Thyroid gland (tissue), 4 donors: ENCODE results near the gene XBP1.

Experiments
- POLR2A ChIP-seq, 2 donors: fragments of 450-650 bp; IDR thresholded peaks; one replicate each; pipeline ENCODE4 v1.6.1; 2017; ENCODE audit warnings: antibody characterized with exemption in 2 of 2, mild to moderate bottlenecking in 2 of 2, moderate library complexity in 1 of 2
- TF ChIP-seq, protein P1 (sequence below), 6 experiments: fragments of 200-600 bp in 3 of 6; fragments of 450-650 bp in 3 of 6; sonication (generic) in 3 of 6; IDR thresholded peaks; one replicate each; pipeline ENCODE4 v1.5.1; 2016 to 2019; ENCODE audit warnings: antibody characterized with exemption in 6 of 6, mild to moderate bottlenecking in 2 of 6, inconsistent platforms in 1 of 6, moderate library complexity in 1 of 6

DNA sequence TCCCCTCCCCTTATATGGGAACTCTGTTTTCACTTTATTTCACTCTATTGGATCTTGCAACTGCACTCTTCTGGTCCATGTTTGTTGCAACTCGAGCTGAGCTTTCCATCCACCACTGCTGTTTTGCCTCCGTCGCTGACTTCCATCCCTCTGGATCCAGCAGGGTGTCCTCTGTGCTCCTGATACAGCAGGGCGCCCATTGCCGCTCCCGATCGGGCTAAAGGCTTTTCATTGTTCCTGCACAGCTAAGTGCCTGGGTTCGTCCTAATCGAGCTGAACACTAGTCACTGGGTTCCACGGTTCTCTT lies 39.0 kb downstream of the XBP1 start:
- TF ChIP-seq POLR2A (IDR thresholded peaks at IDR 0.05), result no peak
- TF ChIP-seq, protein P1, sequence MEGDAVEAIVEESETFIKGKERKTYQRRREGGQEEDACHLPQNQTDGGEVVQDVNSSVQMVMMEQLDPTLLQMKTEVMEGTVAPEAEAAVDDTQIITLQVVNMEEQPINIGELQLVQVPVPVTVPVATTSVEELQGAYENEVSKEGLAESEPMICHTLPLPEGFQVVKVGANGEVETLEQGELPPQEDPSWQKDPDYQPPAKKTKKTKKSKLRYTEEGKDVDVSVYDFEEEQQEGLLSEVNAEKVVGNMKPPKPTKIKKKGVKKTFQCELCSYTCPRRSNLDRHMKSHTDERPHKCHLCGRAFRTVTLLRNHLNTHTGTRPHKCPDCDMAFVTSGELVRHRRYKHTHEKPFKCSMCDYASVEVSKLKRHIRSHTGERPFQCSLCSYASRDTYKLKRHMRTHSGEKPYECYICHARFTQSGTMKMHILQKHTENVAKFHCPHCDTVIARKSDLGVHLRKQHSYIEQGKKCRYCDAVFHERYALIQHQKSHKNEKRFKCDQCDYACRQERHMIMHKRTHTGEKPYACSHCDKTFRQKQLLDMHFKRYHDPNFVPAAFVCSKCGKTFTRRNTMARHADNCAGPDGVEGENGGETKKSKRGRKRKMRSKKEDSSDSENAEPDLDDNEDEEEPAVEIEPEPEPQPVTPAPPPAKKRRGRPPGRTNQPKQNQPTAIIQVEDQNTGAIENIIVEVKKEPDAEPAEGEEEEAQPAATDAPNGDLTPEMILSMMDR (IDR thresholded peaks at IDR 0.05), result no peak
